Cardiac fibroblast (primary cell): ENCODE data around the gene DNPEP.

ENCODE experiments used
- DNase-seq, 2 donors: peaks; one replicate each; pipeline versions ENCODE4 v3.0.0 to v3.0.0-alpha.2; 2010; ENCODE audit warnings: low read depth in 2 of 2
- H3K4me3 ChIP-seq, 2 donors: replicated peaks in 1 of 2; 1 replicate in 1 of 2; 2 replicates in 1 of 2; pipeline ENCODE4 v1.5.1; 2011; ENCODE audit warnings: low read depth in 2 of 2, low read length in 2 of 2, mild to moderate bottlenecking in 2 of 2, moderate library complexity in 1 of 2
- CTCF ChIP-seq: IDR thresholded peaks from one replicate; pipeline ENCODE4 v1.5.1; 2011; ENCODE audit warnings: low read depth, mild to moderate bottlenecking, low read length, inconsistent platforms

DNPEP gene

GRCh38 chr2:219425238-219426067, 37.7 kb upstream of the DNPEP start:
- H3K4me3 ChIP-seq = no peak overlapping the region
- DNase-seq = no peak
- no peak for TF ChIP-seq CTCF

- no peak for DNase-seq
- no peak overlapping the region for H3K4me3 ChIP-seq
- TF ChIP-seq CTCF = no peak
Measured at GRCh38 chr2:219423652-219424377, 36.1 kb upstream of the DNPEP start.

- DNase-seq = no peak
- no peak overlapping the region for H3K4me3 ChIP-seq
- TF ChIP-seq CTCF = no peak
Measured at GRCh38 chr2:219422952-219423534, 35.3 kb upstream of the DNPEP start.

GRCh38 chr2:219421323-219421722, 33.6 kb upstream of the DNPEP start:
- no peak for DNase-seq
- no peak for TF ChIP-seq CTCF
- no peak overlapping the region for H3K4me3 ChIP-seq

- H3K4me3 ChIP-seq = no peak overlapping the region
- DNase-seq = no peak
- TF ChIP-seq CTCF = no peak
Measured at GRCh38 chr2:219420687-219421086, 33.0 kb upstream of the DNPEP start.

- DNase-seq = no peak
- no peak for TF ChIP-seq CTCF
- no peak overlapping the region for H3K4me3 ChIP-seq
Measured at GRCh38 chr2:219419331-219420197, 31.9 kb upstream of the DNPEP start.
